ENCODE data around the gene CDC42EP2. TPM values are rescaled to one million over a fixed set of nuclear protein-coding genes. Genes with fewer than 3 reads are reported as not detected.

The CDC42EP2 gene
- total RNA-seq, 5 donors from 2014 or later (not counting 1 experiment from before 2014, with no cell fraction given) = 0.69 to 2.4 (median 0.79) TPM

DNA sequence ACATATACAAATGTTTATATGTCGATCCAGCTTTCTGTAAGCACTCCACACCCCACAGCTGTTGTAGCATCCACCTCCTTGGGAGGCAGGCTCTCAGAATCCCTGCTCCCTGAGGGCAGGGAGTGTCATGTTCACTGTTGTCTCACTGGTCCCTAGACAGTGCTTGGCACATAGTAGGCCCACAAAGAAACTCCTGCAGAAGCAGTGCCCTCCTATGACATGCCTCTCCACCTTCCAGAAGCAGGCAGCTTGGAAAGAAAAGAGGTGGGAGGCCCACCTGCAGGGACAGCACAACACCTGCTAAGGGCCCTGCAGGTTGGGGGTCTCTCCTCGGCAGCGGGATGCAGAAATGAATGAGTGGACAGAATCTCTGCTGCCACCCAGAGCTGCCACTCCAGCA, 11.1 kb upstream of the CDC42EP2 start:
- Histone ChIP-seq H3K27ac (ENCODE audit: low read length) (no peak overlapping the region), H3K4me3 (ENCODE audit: control insufficient read depth in 1 of 2, extremely low read depth in 1 of 2, low read length in 1 of 2) (no peak overlapping the region), H3K4me1 (ENCODE audit: control insufficient read depth in 1 of 2, extremely low read depth in 1 of 2, insufficient read depth in 2 of 2, low read length in 2 of 2) (no peaks in the 10 kb centered on the region), H3K9me3 (no peaks in the 10 kb centered on the region), H3K36me3 (ENCODE audit: control insufficient read depth in 2 of 2, extremely low read depth in 1 of 2, insufficient read depth in 1 of 2, low read length in 1 of 2) (no peaks in the 10 kb centered on the region), H3K27me3 (replicated peaks in 1 of 2; ENCODE audit: control insufficient read depth in 2 of 2, extremely low read depth in 1 of 2, insufficient read depth in 2 of 2, low read length in 1 of 2) (no peaks in the 10 kb centered on the region)
- Mint-ChIP-seq H3K36me3 (no peaks in the 10 kb centered on the region), H3K27me3 (no peaks in the 10 kb centered on the region), H3K9me3 (no peaks in the 10 kb centered on the region), H3K4me3 (no peak overlapping the region), H3K4me1 (no peaks in the 10 kb centered on the region), H3K27ac (no peak overlapping the region)
- DNase-seq (no peak), ATAC-seq (replicated peaks in 1 of 4) (no peak)
- CTCF ChIA-PET = no interaction called here
- POLR2A ChIA-PET = no interaction called here
- WGBS (ENCODE audit: insufficient coverage) = no CpG with 5 or more reads among the region's 3 CpGs

DNA sequence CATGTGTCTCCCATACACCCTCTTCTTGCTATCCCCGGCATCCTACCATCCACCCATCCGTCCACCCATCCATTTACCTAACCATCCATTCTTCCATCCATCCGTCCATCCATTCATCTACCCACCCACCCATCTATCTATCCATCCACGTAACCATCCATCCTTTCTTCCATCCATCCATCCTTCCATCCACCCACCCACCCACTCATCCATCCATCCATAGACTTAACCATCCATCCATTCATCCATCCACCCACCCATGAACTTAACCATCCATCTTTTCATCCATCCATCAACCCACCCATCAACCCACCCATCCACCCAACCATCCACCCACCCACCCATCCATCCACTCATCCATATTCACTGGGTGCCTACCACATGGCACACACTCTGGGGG, 10.6 kb upstream of the CDC42EP2 start:
- H3K27ac Mint-ChIP-seq = no peak overlapping the region
- DNase-seq = no peak
- H3K9me3 Mint-ChIP-seq = no peaks in the 10 kb centered on the region
- H3K27me3 ChIP-seq (replicated peaks in 1 of 2; ENCODE audit: control insufficient read depth in 2 of 2, extremely low read depth in 1 of 2, insufficient read depth in 2 of 2, low read length in 1 of 2) = no peaks in the 10 kb centered on the region
- H3K36me3 ChIP-seq (ENCODE audit: control insufficient read depth in 2 of 2, extremely low read depth in 1 of 2, insufficient read depth in 1 of 2, low read length in 1 of 2) = no peaks in the 10 kb centered on the region
- no peak overlapping the region for H3K4me3 Mint-ChIP-seq
- no peaks in the 10 kb centered on the region for H3K9me3 ChIP-seq
- H3K27me3 Mint-ChIP-seq = no peaks in the 10 kb centered on the region
- no peak for ATAC-seq (replicated peaks in 1 of 4)
- ChIA-PET CTCF (no interaction called here), POLR2A (no interaction called here)
- no peak overlapping the region for H3K4me3 ChIP-seq (ENCODE audit: control insufficient read depth in 1 of 2, extremely low read depth in 1 of 2, low read length in 1 of 2)
- no peaks in the 10 kb centered on the region for H3K4me1 ChIP-seq (ENCODE audit: control insufficient read depth in 1 of 2, extremely low read depth in 1 of 2, insufficient read depth in 2 of 2, low read length in 2 of 2)
- H3K36me3 Mint-ChIP-seq = no peaks in the 10 kb centered on the region
- WGBS (ENCODE audit: insufficient coverage) = 94% methylated on average over 4 of the region's 4 CpGs
- no peaks in the 10 kb centered on the region for H3K4me1 Mint-ChIP-seq
- H3K27ac ChIP-seq (ENCODE audit: low read length) = no peak overlapping the region

DNA sequence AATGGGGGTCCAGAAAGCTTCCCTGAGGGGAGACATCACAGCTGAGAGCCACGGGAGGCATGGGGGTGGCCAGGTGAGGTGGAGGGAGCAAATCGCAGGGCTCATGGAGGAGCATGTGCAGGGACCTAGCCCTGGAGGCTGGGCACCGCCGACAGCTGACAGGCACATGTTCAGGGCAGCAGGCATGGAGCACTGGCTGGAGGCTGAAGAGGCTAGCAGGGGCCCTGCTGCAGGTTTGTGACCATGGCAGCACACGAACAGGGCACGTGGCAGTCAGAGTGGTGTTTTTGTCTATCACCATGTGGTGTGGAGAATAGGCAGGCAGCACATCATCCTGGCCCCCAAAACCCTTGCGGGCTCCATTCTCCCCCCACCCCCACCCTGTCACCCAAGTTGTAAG, 10.1 kb upstream of the CDC42EP2 start:
- Histone ChIP-seq H3K9me3 (no peaks in the 10 kb centered on the region), H3K27me3 (replicated peaks in 1 of 2; ENCODE audit: control insufficient read depth in 2 of 2, extremely low read depth in 1 of 2, insufficient read depth in 2 of 2, low read length in 1 of 2) (no peaks in the 10 kb centered on the region), H3K4me3 (ENCODE audit: control insufficient read depth in 1 of 2, extremely low read depth in 1 of 2, low read length in 1 of 2) (no peak overlapping the region), H3K36me3 (ENCODE audit: control insufficient read depth in 2 of 2, extremely low read depth in 1 of 2, insufficient read depth in 1 of 2, low read length in 1 of 2) (no peaks in the 10 kb centered on the region), H3K4me1 (ENCODE audit: control insufficient read depth in 1 of 2, extremely low read depth in 1 of 2, insufficient read depth in 2 of 2, low read length in 2 of 2) (no peaks in the 10 kb centered on the region), H3K27ac (ENCODE audit: low read length) (no peak overlapping the region)
- WGBS (ENCODE audit: insufficient coverage) = 92% methylated on average over 5 of the region's 7 CpGs
- Mint-ChIP-seq H3K4me1 (no peaks in the 10 kb centered on the region), H3K9me3 (no peaks in the 10 kb centered on the region), H3K27me3 (no peaks in the 10 kb centered on the region), H3K36me3 (no peaks in the 10 kb centered on the region), H3K4me3 (no peak overlapping the region), H3K27ac (no peak overlapping the region)
- ChIA-PET CTCF (interaction anchor here in 1 of 2 donors (0.6 kb wide), 1 partner anchor 137 kb away, joined by 3 read pairs; no protein-coding TSS in a partner anchor), POLR2A (no interaction called here)
- no peak for DNase-seq
- ATAC-seq (replicated peaks in 1 of 4) = no peak

DNA sequence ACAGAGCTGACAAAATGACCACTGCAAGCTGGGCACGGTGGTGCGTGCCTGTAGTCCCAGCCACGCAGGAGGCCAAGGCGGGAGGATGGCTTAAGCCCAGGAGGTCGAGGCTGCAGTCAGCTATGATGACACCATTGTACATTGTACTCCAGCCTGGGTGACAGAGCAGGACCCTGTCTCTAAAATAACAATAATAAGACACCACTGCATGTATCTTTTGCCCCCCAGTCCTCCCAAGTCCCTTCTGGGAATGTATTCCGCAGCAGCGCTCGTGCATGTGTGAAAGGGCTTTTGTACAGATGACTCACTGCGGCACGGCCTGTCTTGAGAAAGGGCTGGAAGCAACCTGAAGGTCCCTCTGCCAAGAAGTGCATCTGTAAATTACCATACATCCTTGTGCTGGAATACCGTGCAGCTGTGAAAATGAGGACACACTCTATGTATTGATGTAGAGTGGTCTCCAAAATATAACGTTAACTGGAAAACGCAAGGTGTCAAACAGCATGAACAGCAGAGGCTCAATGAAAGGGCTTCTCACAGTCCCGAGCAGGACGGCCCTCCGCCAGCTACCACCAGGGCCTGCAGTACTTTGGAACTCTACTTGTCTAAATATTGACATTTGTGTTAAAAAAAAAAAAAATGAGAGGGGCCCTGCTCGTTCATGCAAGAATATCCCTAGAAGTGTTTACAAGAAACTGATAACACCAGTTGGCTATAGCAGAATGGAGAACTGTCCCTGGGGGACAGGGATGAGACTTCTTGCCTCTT, 9.0 kb upstream of the CDC42EP2 start:
- Mint-ChIP-seq H3K4me3 (no peak overlapping the region), H3K9me3 (no peaks in the 10 kb centered on the region), H3K27ac (no peak overlapping the region), H3K4me1 (no peaks in the 10 kb centered on the region), H3K36me3 (no peaks in the 10 kb centered on the region), H3K27me3 (no peaks in the 10 kb centered on the region)
- POLR2A ChIA-PET = no interaction called here
- Histone ChIP-seq H3K27ac (ENCODE audit: low read length) (no peak overlapping the region), H3K9me3 (no peaks in the 10 kb centered on the region), H3K27me3 (replicated peaks in 1 of 2; ENCODE audit: control insufficient read depth in 2 of 2, extremely low read depth in 1 of 2, insufficient read depth in 2 of 2, low read length in 1 of 2) (no peaks in the 10 kb centered on the region), H3K4me1 (ENCODE audit: control insufficient read depth in 1 of 2, extremely low read depth in 1 of 2, insufficient read depth in 2 of 2, low read length in 2 of 2) (no peaks in the 10 kb centered on the region), H3K36me3 (ENCODE audit: control insufficient read depth in 2 of 2, extremely low read depth in 1 of 2, insufficient read depth in 1 of 2, low read length in 1 of 2) (no peaks in the 10 kb centered on the region), H3K4me3 (ENCODE audit: control insufficient read depth in 1 of 2, extremely low read depth in 1 of 2, low read length in 1 of 2) (no peak overlapping the region)
- ATAC-seq (replicated peaks in 1 of 4) = no peak
- 93% methylated on average over 12 of the region's 17 CpGs for WGBS (ENCODE audit: insufficient coverage)
- CTCF ChIA-PET = interaction anchor here in 1 of 2 donors (0.6 kb wide), 1 partner anchor 138 kb away, joined by 3 read pairs; no protein-coding TSS in a partner anchor
- DNase-seq = no peak

DNA sequence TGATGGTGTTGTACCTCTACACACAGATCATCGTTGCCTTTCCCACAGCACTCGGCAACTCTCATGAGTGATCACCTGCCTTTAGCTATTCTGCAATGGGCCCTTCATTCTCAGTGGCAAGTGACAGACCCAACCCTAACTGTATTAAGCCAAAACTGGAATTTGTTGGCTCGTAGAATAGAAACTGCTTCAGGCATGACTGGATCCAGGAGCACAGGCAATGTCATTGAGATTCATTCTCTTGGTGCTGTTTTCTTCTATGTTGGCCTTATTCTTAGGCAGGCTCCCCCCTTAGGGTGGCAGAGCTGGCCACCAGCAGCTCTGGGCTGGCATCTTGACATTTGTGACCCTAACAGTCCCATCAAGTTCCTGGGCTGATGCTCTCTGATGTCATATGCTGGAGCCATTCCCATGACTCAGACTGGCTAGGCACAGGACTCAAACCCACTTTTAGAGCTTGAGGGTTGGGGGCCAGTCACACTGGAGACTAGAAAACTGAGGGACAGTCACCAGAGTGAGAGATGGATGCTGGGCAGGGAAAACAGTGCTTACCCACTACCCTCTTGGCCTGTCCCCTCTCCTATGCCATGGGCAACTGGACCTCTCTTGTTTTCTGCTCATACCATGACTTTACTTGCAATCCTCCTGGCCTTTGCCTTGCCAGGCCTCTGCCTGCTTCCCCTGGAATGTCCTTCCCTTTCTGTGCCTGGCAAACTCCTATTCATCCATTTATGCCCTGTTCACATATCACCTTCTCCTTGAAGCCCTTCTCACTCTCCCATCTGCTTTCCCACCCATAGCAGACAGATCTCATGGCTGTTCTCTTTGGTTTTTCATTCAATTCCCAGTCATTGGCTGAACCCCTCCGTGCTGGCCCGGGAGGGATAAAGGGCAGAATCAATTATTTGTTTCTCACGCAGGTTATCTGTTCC, 7.1 kb upstream of the CDC42EP2 start:
- H3K27ac Mint-ChIP-seq = no peak overlapping the region

DNA sequence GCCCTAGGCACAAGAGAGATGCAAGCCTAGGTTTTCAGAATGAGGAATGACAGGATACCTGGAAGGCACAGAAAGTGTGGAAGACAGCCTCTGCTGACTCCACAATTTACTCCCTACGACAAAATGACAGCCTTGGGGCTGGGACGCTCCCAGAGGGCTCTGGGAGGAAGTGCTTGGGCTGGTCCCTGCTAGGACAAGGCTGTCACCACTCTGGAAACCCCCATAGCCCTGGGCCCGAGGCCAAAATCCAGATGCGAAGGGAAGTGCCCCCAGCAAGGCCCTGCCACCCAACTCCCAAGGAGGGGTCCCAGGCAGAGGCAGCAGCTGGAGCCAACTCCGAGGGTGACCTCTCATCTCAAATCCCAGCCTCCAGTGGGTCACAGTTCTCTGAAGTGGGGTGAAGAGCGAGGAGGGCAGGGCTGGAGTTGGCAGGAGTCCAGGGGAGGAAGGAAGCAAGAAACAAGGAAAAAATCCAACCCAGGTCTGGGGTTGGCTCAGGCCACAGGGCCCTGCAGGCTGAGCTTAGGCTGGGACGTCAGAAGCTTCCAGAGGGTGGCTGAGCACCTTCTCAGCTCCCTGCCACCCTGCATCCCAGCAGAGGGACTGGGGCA, 6.3 kb upstream of the CDC42EP2 start:
- POLR2A ChIA-PET = no interaction called here
- no peaks in the 10 kb centered on the region for H3K36me3 Mint-ChIP-seq

More for the DNA sequence above, 7.1 kb upstream of the CDC42EP2 start:
- Histone ChIP-seq H3K27me3 (replicated peaks in 1 of 2; ENCODE audit: control insufficient read depth in 2 of 2, extremely low read depth in 1 of 2, insufficient read depth in 2 of 2, low read length in 1 of 2) (no peaks in the 10 kb centered on the region), H3K4me3 (ENCODE audit: control insufficient read depth in 1 of 2, extremely low read depth in 1 of 2, low read length in 1 of 2) (no peak overlapping the region), H3K9me3 (no peaks in the 10 kb centered on the region), H3K27ac (ENCODE audit: low read length) (no peak overlapping the region), H3K4me1 (ENCODE audit: control insufficient read depth in 1 of 2, extremely low read depth in 1 of 2, insufficient read depth in 2 of 2, low read length in 2 of 2) (no peaks in the 10 kb centered on the region), H3K36me3 (ENCODE audit: control insufficient read depth in 2 of 2, extremely low read depth in 1 of 2, insufficient read depth in 1 of 2, low read length in 1 of 2) (no peaks in the 10 kb centered on the region)
- DNase-seq = no peak
- Mint-ChIP-seq H3K9me3 (no peaks in the 10 kb centered on the region), H3K27me3 (no peaks in the 10 kb centered on the region), H3K36me3 (no peaks in the 10 kb centered on the region), H3K4me3 (no peak overlapping the region), H3K4me1 (no peaks in the 10 kb centered on the region)
- ChIA-PET POLR2A (no interaction called here), CTCF (interaction anchor here in 1 of 2 donors (0.6 kb wide), 1 partner anchor 297 kb away, joined by 3 read pairs; no protein-coding TSS in a partner anchor)
- WGBS (ENCODE audit: insufficient coverage) = 98% methylated on average over 6 of the region's 6 CpGs
- ATAC-seq (replicated peaks in 1 of 4) = no peak

More for the DNA sequence above, 6.3 kb upstream of the CDC42EP2 start:
- Histone ChIP-seq H3K9me3 (no peaks in the 10 kb centered on the region), H3K27ac (ENCODE audit: low read length) (no peak overlapping the region), H3K36me3 (ENCODE audit: control insufficient read depth in 2 of 2, extremely low read depth in 1 of 2, insufficient read depth in 1 of 2, low read length in 1 of 2) (no peaks in the 10 kb centered on the region), H3K4me3 (ENCODE audit: control insufficient read depth in 1 of 2, extremely low read depth in 1 of 2, low read length in 1 of 2) (no peak overlapping the region), H3K27me3 (replicated peaks in 1 of 2; ENCODE audit: control insufficient read depth in 2 of 2, extremely low read depth in 1 of 2, insufficient read depth in 2 of 2, low read length in 1 of 2) (peaks cover 0 to 2% of the 10 kb centered on the region in 2 experiments), H3K4me1 (ENCODE audit: control insufficient read depth in 1 of 2, extremely low read depth in 1 of 2, insufficient read depth in 2 of 2, low read length in 2 of 2) (no peaks in the 10 kb centered on the region)
- CTCF ChIA-PET = no interaction called here
- Mint-ChIP-seq H3K27me3 (no peaks in the 10 kb centered on the region), H3K4me3 (no peak overlapping the region), H3K9me3 (no peaks in the 10 kb centered on the region), H3K4me1 (no peaks in the 10 kb centered on the region), H3K27ac (no peak overlapping the region)
- peak in 1 of 35 experiments; percentile 13 for DNase-seq
- no peak for ATAC-seq (replicated peaks in 1 of 4)
- 58% methylated on average over 4 of the region's 7 CpGs for WGBS (ENCODE audit: insufficient coverage)
